ENCODE data around the gene IFRD1. TPM values are rescaled to one million over a fixed set of nuclear protein-coding genes. Genes with fewer than 3 reads are reported as not detected.

The IFRD1 gene
- total RNA-seq, 1 experiment from 2014 or later: 67.8 TPM

GRCh38 chr7:112504093-112504695, 53.9 kb downstream of the IFRD1 start:
- H3K27me3 ChIP-seq (ENCODE audit: insufficient read depth, low read length): no peaks in the 10 kb centered on the region; the same call in 1 of the 2 replicates
- no peaks in the 10 kb centered on the region for H3K79me2 ChIP-seq (ENCODE audit: insufficient read depth, low read length)
- DNase-seq: no peak
- no peak overlapping the region for H4K5ac ChIP-seq (ENCODE audit: insufficient read length, low read depth, low read length)
- Mint-ChIP-seq H3K4me1 (no peaks in the 10 kb centered on the region), H3K9me3 (no peaks in the 10 kb centered on the region), H3K27ac (no peak overlapping the region), H3K27me3 (ENCODE audit: low read depth) (no peaks in the 10 kb centered on the region; the same call in none of the 2 replicates), H3K36me3 (ENCODE audit: insufficient read depth in 1 of 3, low read depth in 3 of 3) (no peaks in the 10 kb centered on the region), H3K4me3 (no peak overlapping the region)
- no peak overlapping the region for H3K56ac ChIP-seq (ENCODE audit: insufficient read length, low read depth, low read length)
- H2BK20ac ChIP-seq (ENCODE audit: low read depth, low read length, poor library complexity, severe bottlenecking): no peak overlapping the region
- no peak overlapping the region for H2AK5ac ChIP-seq (ENCODE audit: insufficient read length, low read length)
- no peak overlapping the region for H2BK120ac ChIP-seq (ENCODE audit: low read depth, low read length, poor library complexity, severe bottlenecking)
- no peak overlapping the region for H3K4me2 ChIP-seq (ENCODE audit: insufficient read depth, insufficient read length, low read length)
- no peak overlapping the region for H2BK12ac ChIP-seq (ENCODE audit: insufficient read length, low read depth, low read length)
- no peak overlapping the region for H2AFZ ChIP-seq (ENCODE audit: low read length)
- TF ChIP-seq, protein P1, sequence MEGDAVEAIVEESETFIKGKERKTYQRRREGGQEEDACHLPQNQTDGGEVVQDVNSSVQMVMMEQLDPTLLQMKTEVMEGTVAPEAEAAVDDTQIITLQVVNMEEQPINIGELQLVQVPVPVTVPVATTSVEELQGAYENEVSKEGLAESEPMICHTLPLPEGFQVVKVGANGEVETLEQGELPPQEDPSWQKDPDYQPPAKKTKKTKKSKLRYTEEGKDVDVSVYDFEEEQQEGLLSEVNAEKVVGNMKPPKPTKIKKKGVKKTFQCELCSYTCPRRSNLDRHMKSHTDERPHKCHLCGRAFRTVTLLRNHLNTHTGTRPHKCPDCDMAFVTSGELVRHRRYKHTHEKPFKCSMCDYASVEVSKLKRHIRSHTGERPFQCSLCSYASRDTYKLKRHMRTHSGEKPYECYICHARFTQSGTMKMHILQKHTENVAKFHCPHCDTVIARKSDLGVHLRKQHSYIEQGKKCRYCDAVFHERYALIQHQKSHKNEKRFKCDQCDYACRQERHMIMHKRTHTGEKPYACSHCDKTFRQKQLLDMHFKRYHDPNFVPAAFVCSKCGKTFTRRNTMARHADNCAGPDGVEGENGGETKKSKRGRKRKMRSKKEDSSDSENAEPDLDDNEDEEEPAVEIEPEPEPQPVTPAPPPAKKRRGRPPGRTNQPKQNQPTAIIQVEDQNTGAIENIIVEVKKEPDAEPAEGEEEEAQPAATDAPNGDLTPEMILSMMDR (conservative IDR thresholded peaks at IDR 0.05): no peak
- no peak overlapping the region for H3T11ph ChIP-seq (ENCODE audit: low read length)
- no CpG with 5 or more reads among the region's 5 CpGs for WGBS (ENCODE audit: extremely low coverage, insufficient read length, low lambda C conversion rate)
- no peak overlapping the region for H3K9ac ChIP-seq (ENCODE audit: extremely low read depth, insufficient read length, low read length)
- no peak overlapping the region for H3K4ac ChIP-seq (ENCODE audit: low read depth, low read length)
- H3K23me2 ChIP-seq (ENCODE audit: insufficient read length, low read depth, low read length, poor library complexity, severe bottlenecking): no peaks in the 10 kb centered on the region
- H2BK5ac ChIP-seq (ENCODE audit: insufficient read length, low read length): no peak overlapping the region
- no peaks in the 10 kb centered on the region for H3K4me1 ChIP-seq (ENCODE audit: insufficient read depth, low read length)
- H4K91ac ChIP-seq (ENCODE audit: insufficient read length, low read depth, low read length): no peak overlapping the region
- H3K23ac ChIP-seq (ENCODE audit: insufficient read length, low read depth, low read length): no peak overlapping the region
- no peak overlapping the region for H3K14ac ChIP-seq (ENCODE audit: insufficient read depth, low read length)
- no peaks in the 10 kb centered on the region for H3K9me3 ChIP-seq (ENCODE audit: control insufficient read depth, low read depth, low read length)
- no peak overlapping the region for H4K8ac ChIP-seq (replicated peaks; ENCODE audit: insufficient read length, low read depth, low read length)
- no peak overlapping the region for H3K27ac ChIP-seq (ENCODE audit: insufficient read length, low read depth, low read length)
- H3K79me1 ChIP-seq (ENCODE audit: insufficient read depth, low read depth, low read length, poor library complexity, severe bottlenecking): no peaks in the 10 kb centered on the region
- no peaks in the 10 kb centered on the region for H4K20me1 ChIP-seq (ENCODE audit: control insufficient read depth, insufficient read depth, insufficient read length)
- H2BK15ac ChIP-seq (ENCODE audit: low read depth, low read length): no peak overlapping the region
- H3K18ac ChIP-seq (ENCODE audit: insufficient read length, low read depth, low read length): no peak overlapping the region
